Measurements from ENCODE around the gene SNAP91.

DNA sequence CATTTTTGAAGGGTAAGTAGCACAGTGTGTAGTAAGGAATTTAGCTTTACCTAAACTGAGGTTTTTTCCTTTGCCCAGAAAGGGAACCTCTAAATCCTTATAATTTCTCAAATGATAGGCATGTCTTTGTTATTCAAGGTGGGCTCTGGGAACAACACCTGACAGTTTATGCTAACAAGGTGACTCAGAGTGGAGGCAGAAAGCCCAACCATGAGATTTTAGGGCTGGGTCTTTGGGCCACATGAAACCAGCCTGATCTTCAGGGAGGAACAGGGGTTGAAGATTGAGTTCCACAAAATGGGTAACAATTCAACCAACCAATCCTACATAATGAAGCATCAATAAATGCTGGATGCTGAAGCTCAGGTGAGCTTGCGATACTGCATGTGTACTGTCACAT is 149.9 kb downstream of the SNAP91 start:
- TF ChIP-seq, protein P1, sequence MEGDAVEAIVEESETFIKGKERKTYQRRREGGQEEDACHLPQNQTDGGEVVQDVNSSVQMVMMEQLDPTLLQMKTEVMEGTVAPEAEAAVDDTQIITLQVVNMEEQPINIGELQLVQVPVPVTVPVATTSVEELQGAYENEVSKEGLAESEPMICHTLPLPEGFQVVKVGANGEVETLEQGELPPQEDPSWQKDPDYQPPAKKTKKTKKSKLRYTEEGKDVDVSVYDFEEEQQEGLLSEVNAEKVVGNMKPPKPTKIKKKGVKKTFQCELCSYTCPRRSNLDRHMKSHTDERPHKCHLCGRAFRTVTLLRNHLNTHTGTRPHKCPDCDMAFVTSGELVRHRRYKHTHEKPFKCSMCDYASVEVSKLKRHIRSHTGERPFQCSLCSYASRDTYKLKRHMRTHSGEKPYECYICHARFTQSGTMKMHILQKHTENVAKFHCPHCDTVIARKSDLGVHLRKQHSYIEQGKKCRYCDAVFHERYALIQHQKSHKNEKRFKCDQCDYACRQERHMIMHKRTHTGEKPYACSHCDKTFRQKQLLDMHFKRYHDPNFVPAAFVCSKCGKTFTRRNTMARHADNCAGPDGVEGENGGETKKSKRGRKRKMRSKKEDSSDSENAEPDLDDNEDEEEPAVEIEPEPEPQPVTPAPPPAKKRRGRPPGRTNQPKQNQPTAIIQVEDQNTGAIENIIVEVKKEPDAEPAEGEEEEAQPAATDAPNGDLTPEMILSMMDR (IDR thresholded peaks at IDR 0.05; ENCODE audit: insufficient read depth, low read depth, low read length): no peak
- TF ChIP-seq EZH2 (IDR thresholded peaks at IDR 0.05; ENCODE audit: insufficient read depth, low read length): no peak
